Endothelial cell of umbilical vein (primary cell): ENCODE data around the gene ANXA9.

Experiments used
- CTCF ChIP-seq, 2 donors: IDR thresholded peaks; 1 replicate in 1 of 2; 2 replicates in 1 of 2; pipeline ENCODE4 v1.5.1; 2011; ENCODE audit warnings: low read length in 2 of 2, mild to moderate bottlenecking in 2 of 2, moderate library complexity in 2 of 2, control low read depth in 1 of 2, inconsistent platforms in 1 of 2, low read depth in 1 of 2; ENCODE audit not compliant: insufficient read depth in 1 of 2; ENCODE audit errors: extremely low read depth in 1 of 2
- EZH2 ChIP-seq: IDR thresholded peaks from 2 replicates; pipeline ENCODE4 v1.6.1; 2012; ENCODE audit warnings: borderline replicate concordance, low read depth, mild to moderate bottlenecking, moderate library complexity, low read length, inconsistent platforms; ENCODE audit not compliant: severe bottlenecking
- GATA2 ChIP-seq: IDR thresholded peaks from 2 replicates; pipeline ENCODE4 v1.7.0; 2011; ENCODE audit warnings: low read depth, mild to moderate bottlenecking, moderate library complexity, mixed read lengths, low read length; ENCODE audit not compliant: insufficient read length, insufficient read depth
- JUN ChIP-seq: IDR thresholded peaks from 2 replicates; pipeline ENCODE4 v1.6.1; 2011; ENCODE audit warnings: borderline replicate concordance, low read depth; ENCODE audit not compliant: insufficient read length, insufficient read depth
- MAX ChIP-seq: IDR thresholded peaks from 2 replicates; pipeline ENCODE4 v1.6.1; 2011; ENCODE audit not compliant: insufficient read depth, insufficient read length
- POLR2A ChIP-seq: IDR thresholded peaks from 2 replicates; pipeline ENCODE4 v1.6.1; 2012; ENCODE audit warnings: low read depth, mild to moderate bottlenecking, control low read depth, low read length
- POLR2AphosphoS5 ChIP-seq: IDR thresholded peaks from 2 replicates; pipeline ENCODE4 v1.6.1; 2012; ENCODE audit warnings: low read depth, mild to moderate bottlenecking, control low read depth, low read length, moderate library complexity; ENCODE audit not compliant: insufficient read depth

- TF ChIP-seq POLR2A, result no peak
- TF ChIP-seq CTCF (IDR thresholded peaks at IDR 0.05; ENCODE audit: extremely low read depth in 1 of 2, insufficient read depth in 1 of 2, low read depth in 1 of 2, low read length in 2 of 2), result no peak
- TF ChIP-seq POLR2AphosphoS5, result no peak
- TF ChIP-seq GATA2, result no peak
- TF ChIP-seq JUN, result no peak
- TF ChIP-seq MAX, result no peak
- no peak for TF ChIP-seq EZH2
These were observed 20.0 kb downstream of the ANXA9 start for GRCh38 chr1:151002051-151002450.
